HepG2 (cell line): ENCODE measurements around the gene ASH1L. TPM values are rescaled to one million over a fixed set of nuclear protein-coding genes. Genes with fewer than 3 reads are reported as not detected.

Experiments used
- CEBPB ChIP-seq: IDR thresholded peaks from 2 replicates; pipeline ENCODE4 v1.6.1; 2011; ENCODE audit warnings: low read depth, low read length, improper control_type of control experiment, borderline replicate concordance
- ETS1 ChIP-seq: sonication (generic); formaldehyde crosslinking; IDR thresholded peaks from 2 replicates; pipeline ENCODE4 v1.4.0; 2020; ENCODE audit warnings: missing genetic modification reagents
- GMEB1 ChIP-seq: sonication (generic); formaldehyde crosslinking; IDR thresholded peaks from 2 replicates; pipeline ENCODE4 v1.5.1; 2020; ENCODE audit warnings: missing genetic modification reagents, mild to moderate bottlenecking, borderline replicate concordance
- GPBP1L1 ChIP-seq: sonication (generic); formaldehyde crosslinking; IDR thresholded peaks from 2 replicates; pipeline ENCODE4 v1.5.0; 2020; ENCODE audit warnings: mild to moderate bottlenecking, missing genetic modification reagents
- KDM5B ChIP-seq: sonication (generic); formaldehyde crosslinking; IDR thresholded peaks from 2 replicates; pipeline ENCODE4 v1.4.0; 2020; ENCODE audit warnings: missing genetic modification reagents, mild to moderate bottlenecking, borderline replicate concordance
- LCORL ChIP-seq, 2 experiments: fragments of 450-650 bp in 1 of 2; sonication (generic) in 1 of 2; formaldehyde crosslinking in 1 of 2; IDR thresholded peaks; 2 replicates each; pipeline versions ENCODE4 v1.5.0 to v1.6.1; 2017 to 2020; ENCODE audit warnings: antibody characterized with exemption in 1 of 2, missing genetic modification reagents in 1 of 2
- MLLT10 ChIP-seq: sonication (generic); formaldehyde crosslinking; IDR thresholded peaks from 2 replicates; pipeline ENCODE4 v1.4.0; 2020; ENCODE audit warnings: missing genetic modification reagents
- NFIC ChIP-seq: IDR thresholded peaks from 2 replicates; pipeline ENCODE4 v1.6.1; 2012; ENCODE audit warnings: mild to moderate bottlenecking, low read length, inconsistent platforms
- NKX3-1 ChIP-seq: sonication (generic); formaldehyde crosslinking; IDR thresholded peaks from 2 replicates; pipeline ENCODE4 v1.5.0; 2020; ENCODE audit warnings: missing genetic modification reagents
- POLR2G ChIP-seq: fragments of 200-400 bp; formaldehyde crosslinking; IDR thresholded peaks from 2 replicates; pipeline ENCODE4 v1.6.1; 2018; ENCODE audit warnings: mild to moderate bottlenecking, low read depth, low read length, moderate library complexity
- TCF7 ChIP-seq: sonication (generic); IDR thresholded peaks from 2 replicates; pipeline ENCODE4 v1.6.1; 2016; ENCODE audit warnings: antibody characterized with exemption, low read depth
- ZC3H13 ChIP-seq: sonication (generic); formaldehyde crosslinking; IDR thresholded peaks from 2 replicates; pipeline ENCODE4 v1.8.1; 2023; ENCODE audit warnings: mild to moderate bottlenecking, missing genetic modification reagents, moderate library complexity
- ZFAT ChIP-seq: sonication (generic); formaldehyde crosslinking; conservative IDR thresholded peaks from 2 replicates; pipeline ENCODE4 v1.8.1; 2023; ENCODE audit warnings: missing genetic modification reagents, inconsistent platforms
- ZFYVE20 ChIP-seq: sonication (generic); formaldehyde crosslinking; IDR thresholded peaks from 2 replicates; pipeline ENCODE4 v1.8.0; 2023; ENCODE audit warnings: low read depth, mild to moderate bottlenecking, moderate library complexity, missing genetic modification reagents, borderline replicate concordance
- ZNF574 ChIP-seq: sonication (generic); formaldehyde crosslinking; IDR thresholded peaks from 2 replicates; pipeline ENCODE4 v1.4.0; 2020; ENCODE audit warnings: missing genetic modification reagents
- polyA plus RNA-seq, 8 experiments: library from polyadenylated mRNA; depleted of rRNA in 3 of 8; stranded (reverse) in 7 of 8; unstranded in 1 of 8; fragments of >200 nt; fragmentation: Illumina TruSeq in 4 of 8; extraction: Trizol in 4 of 8; gene quantifications; 2 replicates each; pipeline versions ENCODE4 v1.2.1 to v1.2.3, GENCODE V29; 2011 to 2016; ENCODE audit warnings: low read depth in 4 of 8, missing spikeins in 1 of 8, mixed read lengths in 1 of 8; ENCODE audit not compliant: insufficient read depth in 1 of 8
- total RNA-seq, 5 experiments: library from RNA; depleted of rRNA; stranded (reverse); fragments of >200 nt; fragmentation: Illumina TruSeq; extraction: Trizol; gene quantifications; 2 replicates each; pipeline ENCODE4 v1.2.3, GENCODE V29; 2016; ENCODE audit warnings: low read depth in 1 of 5

Gene ASH1L
- total and polyA plus RNA-seq, 2 of the 13 experiments (the other 11 are each of a cell fraction or from before 2014, with no cell fraction given): 10.2 to 15.3 TPM

- TF ChIP-seq ZFYVE20 (CRISPR knock-in tag) (no peak), ZNF574 (CRISPR knock-in tag) (peak; percentile 78), TCF7 (no peak), MLLT10 (CRISPR knock-in tag) (no peak), ETS1 (CRISPR knock-in tag) (no peak), ZFAT (CRISPR knock-in tag) (no peak), GMEB1 (peak; percentile 74; the same call in 1 of the 2 replicates), GPBP1L1 (CRISPR knock-in tag) (no peak), KDM5B (peak; percentile 78), POLR2G (peak; percentile 91), NFIC (no peak), ZC3H13 (CRISPR knock-in tag) (peak; percentile 45; the same call in 1 of the 2 replicates), NKX3-1 (CRISPR knock-in tag) (no peak), CEBPB (no peak), LCORL (IDR thresholded peaks at IDR 0.05) (no peak), LCORL (CRISPR knock-in tag; IDR thresholded peaks at IDR 0.05) (no peak)
Measured at GRCh38 chr1:155609515-155610256, 47.1 kb upstream of the ASH1L start, which contains the start of gene MSTO1 (continued).
